A673 (cell line): ENCODE measurements around the gene IRS2.

Source experiments
- EZH2 ChIP-seq: fragments of 200-600 bp; sonication (generic); IDR thresholded peaks from 2 replicates; pipeline ENCODE4 v1.6.1; 2017; ENCODE audit warnings: borderline replicate concordance, low read depth, mild to moderate bottlenecking, mixed read lengths, antibody characterized with exemption, low read length; ENCODE audit not compliant: poor library complexity, severe bottlenecking
- TF ChIP-seq, protein P1 (sequence below): fragments of 300-800, 200-600 bp; sonication (generic); conservative IDR thresholded peaks from 2 replicates; pipeline ENCODE4 v1.5.1; 2017; ENCODE audit warnings: low read depth, mild to moderate bottlenecking, antibody characterized with exemption, low read length, moderate library complexity, mixed read lengths

DNA sequence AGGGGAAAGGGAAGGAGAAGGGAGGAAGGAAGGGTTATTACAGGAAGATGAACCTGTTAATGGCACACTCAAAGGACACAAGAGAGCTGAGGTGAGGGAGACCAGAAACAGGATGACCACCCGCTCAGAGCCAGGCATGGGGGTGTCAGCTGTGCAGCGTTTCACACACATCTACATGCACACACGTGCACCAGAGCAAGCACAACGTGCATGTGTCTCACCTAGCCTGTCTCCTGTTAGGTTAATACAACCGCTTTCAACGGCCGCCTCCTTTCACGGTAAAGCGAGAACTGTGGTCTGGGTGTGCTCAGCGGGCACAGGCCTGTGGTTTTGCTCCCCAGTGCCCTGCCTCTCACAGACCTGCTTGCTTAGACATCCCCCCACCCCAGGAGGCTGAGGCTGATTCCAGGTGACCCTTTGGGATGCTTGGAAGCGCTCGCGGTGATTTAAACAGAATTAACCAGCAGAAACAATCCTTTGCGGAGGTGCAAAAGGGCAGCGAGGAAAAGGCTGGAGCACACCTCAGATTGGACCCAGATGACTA lies 27.4 kb downstream of the IRS2 start:
- TF ChIP-seq, protein P1, sequence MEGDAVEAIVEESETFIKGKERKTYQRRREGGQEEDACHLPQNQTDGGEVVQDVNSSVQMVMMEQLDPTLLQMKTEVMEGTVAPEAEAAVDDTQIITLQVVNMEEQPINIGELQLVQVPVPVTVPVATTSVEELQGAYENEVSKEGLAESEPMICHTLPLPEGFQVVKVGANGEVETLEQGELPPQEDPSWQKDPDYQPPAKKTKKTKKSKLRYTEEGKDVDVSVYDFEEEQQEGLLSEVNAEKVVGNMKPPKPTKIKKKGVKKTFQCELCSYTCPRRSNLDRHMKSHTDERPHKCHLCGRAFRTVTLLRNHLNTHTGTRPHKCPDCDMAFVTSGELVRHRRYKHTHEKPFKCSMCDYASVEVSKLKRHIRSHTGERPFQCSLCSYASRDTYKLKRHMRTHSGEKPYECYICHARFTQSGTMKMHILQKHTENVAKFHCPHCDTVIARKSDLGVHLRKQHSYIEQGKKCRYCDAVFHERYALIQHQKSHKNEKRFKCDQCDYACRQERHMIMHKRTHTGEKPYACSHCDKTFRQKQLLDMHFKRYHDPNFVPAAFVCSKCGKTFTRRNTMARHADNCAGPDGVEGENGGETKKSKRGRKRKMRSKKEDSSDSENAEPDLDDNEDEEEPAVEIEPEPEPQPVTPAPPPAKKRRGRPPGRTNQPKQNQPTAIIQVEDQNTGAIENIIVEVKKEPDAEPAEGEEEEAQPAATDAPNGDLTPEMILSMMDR, result no peak
- no peak for TF ChIP-seq EZH2
